CD4-positive, CD25-positive, alpha-beta regulatory T cell (primary cell): ENCODE data around the gene FCN2. TPM values are rescaled to one million over a fixed set of nuclear protein-coding genes. Genes with fewer than 3 reads are reported as not detected.
"Not testable (repeated sequence)": the region's sequence is repeated elsewhere in the genome, so short reads cannot be mapped to it uniquely, and the experiment has no call there.

ENCODE experiments used
- ATAC-seq, 2 donors: fragments of 150-1000 bp; cut with Tn5 transposase; one replicate each; pipeline ENCODE4 v1.10.0; 2021; ENCODE audit warnings: low read depth in 2 of 2, moderate number of reproducible peaks in 2 of 2, moderate library complexity in 1 of 2
- DNase-seq, 3 donors: peaks; one replicate each; pipeline versions ENCODE4 v3.0.0 to v3.0.0-alpha.2; 2012 to 2022; ENCODE audit warnings: mixed read lengths in 1 of 3
- H3K27ac ChIP-seq: one replicate; pipeline ENCODE4 v1.7.0; 2013; ENCODE audit warnings: mild to moderate bottlenecking, low read length; ENCODE audit not compliant: insufficient read depth, poor library complexity, severe bottlenecking
- H3K27me3 ChIP-seq: one replicate; pipeline ENCODE4 v1.7.0; 2013; ENCODE audit warnings: low read length; ENCODE audit not compliant: control insufficient read depth, insufficient read depth
- H3K36me3 ChIP-seq: one replicate; pipeline ENCODE4 v1.7.0; 2013; ENCODE audit warnings: mild to moderate bottlenecking, low read length, moderate library complexity; ENCODE audit not compliant: control insufficient read depth, insufficient read depth
- H3K4me1 ChIP-seq: 2 replicates; pipeline ENCODE4 v1.7.0; 2013; ENCODE audit warnings: mild to moderate bottlenecking, low read length; ENCODE audit not compliant: insufficient read depth, control insufficient read depth, poor library complexity, severe bottlenecking
- H3K4me3 ChIP-seq: one replicate; pipeline ENCODE4 v1.7.0; 2013; ENCODE audit warnings: low read depth, mild to moderate bottlenecking, low read length, moderate library complexity
- H3K9me3 ChIP-seq, 2 experiments: 1 replicate in 1 of 2; 2 replicates in 1 of 2; pipeline ENCODE4 v1.7.0; 2013; ENCODE audit warnings: low read length in 2 of 2, mild to moderate bottlenecking in 1 of 2, moderate library complexity in 1 of 2; ENCODE audit not compliant: control insufficient read depth in 2 of 2
- H3K27ac Mint-ChIP-seq, 3 donors: one replicate each; pipeline ENCODE4 v1.8.0; 2020 to 2022; ENCODE audit warnings: mild to moderate bottlenecking in 3 of 3, mixed read lengths in 3 of 3, moderate library complexity in 2 of 3
- H3K27me3 Mint-ChIP-seq: one replicate; pipeline ENCODE4 v1.8.0; 2022; ENCODE audit warnings: mild to moderate bottlenecking, mixed read lengths
- H3K36me3 Mint-ChIP-seq: one replicate; pipeline ENCODE4 v1.8.0; 2020; ENCODE audit warnings: mixed read lengths
- H3K4me1 Mint-ChIP-seq, 4 donors: one replicate each; pipeline ENCODE4 v1.8.0; 2020 to 2022; ENCODE audit warnings: mixed read lengths in 4 of 4, mild to moderate bottlenecking in 1 of 4
- H3K4me3 Mint-ChIP-seq, 4 donors: one replicate each; pipeline ENCODE4 v1.8.0; 2020 to 2022; ENCODE audit warnings: mild to moderate bottlenecking in 4 of 4, mixed read lengths in 4 of 4, moderate library complexity in 3 of 4
- H3K9me3 Mint-ChIP-seq, 7 donors: one replicate each; pipeline ENCODE4 v1.8.0; 2020 to 2022; ENCODE audit warnings: mixed read lengths in 7 of 7, mild to moderate bottlenecking in 3 of 7, moderate library complexity in 2 of 7
- polyA plus RNA-seq, 4 donors: library from polyadenylated mRNA; unstranded; fragments of 300-500 nt; fragmentation: Illumina TruSeq; gene quantifications; one replicate each; pipeline ENCODE4 v1.2.3, GENCODE V29; 2021
- total RNA-seq: library from RNA; stranded (reverse); gene quantifications from one replicate; pipeline ENCODE4 v1.2.3, GENCODE V29; 2022

FCN2 gene
- total and polyA plus RNA-seq, 5 donors from 2014 or later: not detected

GRCh38 chr9:134857451-134857850, 23.2 kb upstream of the FCN2 start:
- H3K4me3 Mint-ChIP-seq, H3K27me3 Mint-ChIP-seq, H3K27me3 ChIP-seq, H3K36me3 Mint-ChIP-seq, H3K36me3 ChIP-seq, H3K4me3 ChIP-seq, H3K9me3 Mint-ChIP-seq, DNase-seq, H3K4me1 ChIP-seq, ATAC-seq, H3K27ac Mint-ChIP-seq, H3K9me3 ChIP-seq, H3K27ac ChIP-seq, H3K4me1 Mint-ChIP-seq: not testable (repeated sequence)

- Histone ChIP-seq H3K27me3 (no peaks in the 10 kb centered on the region), H3K4me1 (no peaks in the 10 kb centered on the region), H3K27ac (no peak overlapping the region), H3K36me3 (no peaks in the 10 kb centered on the region), H3K9me3 (no peaks in the 10 kb centered on the region), H3K4me3 (no peak overlapping the region)
- Mint-ChIP-seq H3K9me3 (peaks cover 0 to 5% (median 2%) of the 10 kb centered on the region in 7 donors), H3K27me3 (no peaks in the 10 kb centered on the region), H3K27ac (no peak overlapping the region), H3K4me1 (peaks cover 0 to 3% (median 0%) of the 10 kb centered on the region in 4 donors), H3K36me3 (no peaks in the 10 kb centered on the region), H3K4me3 (no peak overlapping the region)
- DNase-seq (peak in 1 of 3 donors; percentile 37), ATAC-seq (no peak)
Measured at GRCh38 chr9:134858051-134858841, 22.4 kb upstream of the FCN2 start.

GRCh38 chr9:134860510-134860909, 20.1 kb upstream of the FCN2 start:
- Histone ChIP-seq H3K9me3 (no peaks in the 10 kb centered on the region), H3K27me3 (no peaks in the 10 kb centered on the region), H3K4me3 (no peak overlapping the region), H3K36me3 (no peaks in the 10 kb centered on the region), H3K4me1 (no peaks in the 10 kb centered on the region), H3K27ac (no peak overlapping the region)
- H3K36me3 Mint-ChIP-seq: no peaks in the 10 kb centered on the region
- H3K4me1 Mint-ChIP-seq: peaks cover 0 to 3% (median 0%) of the 10 kb centered on the region in 4 donors
- H3K27me3 Mint-ChIP-seq: no peaks in the 10 kb centered on the region
- ATAC-seq (no peak), DNase-seq (no peak)
- no peak overlapping the region for H3K4me3 Mint-ChIP-seq
- no peak overlapping the region for H3K27ac Mint-ChIP-seq
- H3K9me3 Mint-ChIP-seq: peaks cover 0 to 5% (median 2%) of the 10 kb centered on the region in 7 donors

GRCh38 chr9:134861595-134862334, 18.8 kb upstream of the FCN2 start:
- peaks cover 0 to 5% (median 2%) of the 10 kb centered on the region in 7 donors for H3K9me3 Mint-ChIP-seq
- H3K27me3 Mint-ChIP-seq: no peaks in the 10 kb centered on the region
- H3K9me3 ChIP-seq: no peaks in the 10 kb centered on the region
- no peaks in the 10 kb centered on the region for H3K4me1 ChIP-seq
- H3K4me1 Mint-ChIP-seq: peaks cover 0 to 3% (median 0%) of the 10 kb centered on the region in 4 donors
- no peaks in the 10 kb centered on the region for H3K27me3 ChIP-seq
- H3K27ac ChIP-seq: no peak overlapping the region
- H3K27ac Mint-ChIP-seq: no peak overlapping the region
- H3K4me3 Mint-ChIP-seq: no peak overlapping the region
- H3K4me3 ChIP-seq: no peak overlapping the region
- H3K36me3 Mint-ChIP-seq: no peaks in the 10 kb centered on the region
- ATAC-seq: no peak
- H3K36me3 ChIP-seq: no peaks in the 10 kb centered on the region
- no peak for DNase-seq

- ATAC-seq (no peak), DNase-seq (no peak)
- H3K9me3 Mint-ChIP-seq: peaks cover 0 to 2% (median 0%) of the 10 kb centered on the region in 7 donors
- H3K27me3 Mint-ChIP-seq: no peaks in the 10 kb centered on the region
- no peaks in the 10 kb centered on the region for H3K36me3 Mint-ChIP-seq
- Histone ChIP-seq H3K27ac (no peak overlapping the region), H3K27me3 (no peaks in the 10 kb centered on the region), H3K36me3 (no peaks in the 10 kb centered on the region), H3K9me3 (no peaks in the 10 kb centered on the region), H3K4me1 (no peaks in the 10 kb centered on the region), H3K4me3 (no peak overlapping the region)
- H3K4me1 Mint-ChIP-seq: no peaks in the 10 kb centered on the region
- no peak overlapping the region for H3K4me3 Mint-ChIP-seq
- H3K27ac Mint-ChIP-seq: no peak overlapping the region
Measured at GRCh38 chr9:134863306-134863902, 17.2 kb upstream of the FCN2 start.

- H3K4me1 Mint-ChIP-seq: no peaks in the 10 kb centered on the region
- H3K27ac Mint-ChIP-seq: no peak overlapping the region
Measured at GRCh38 chr9:134863941-134864820, 16.4 kb upstream of the FCN2 start.

GRCh38 chr9:134864821-134865190, 15.8 kb upstream of the FCN2 start:
- Histone ChIP-seq H3K36me3 (no peaks in the 10 kb centered on the region), H3K4me1 (no peaks in the 10 kb centered on the region), H3K9me3 (no peaks in the 10 kb centered on the region), H3K27ac (no peak overlapping the region), H3K4me3 (no peak overlapping the region), H3K27me3 (no peaks in the 10 kb centered on the region)
- Mint-ChIP-seq H3K4me3 (no peak overlapping the region), H3K9me3 (peaks cover 0 to 4% (median 0%) of the 10 kb centered on the region in 7 donors), H3K27ac (no peak overlapping the region), H3K36me3 (no peaks in the 10 kb centered on the region), H3K4me1 (no peaks in the 10 kb centered on the region), H3K27me3 (no peaks in the 10 kb centered on the region)
- no peak for DNase-seq
- ATAC-seq: no peak

More at GRCh38 chr9:134863941-134864820, 16.4 kb upstream of the FCN2 start:
- H3K4me3 ChIP-seq: no peak overlapping the region
- Mint-ChIP-seq H3K27me3 (no peaks in the 10 kb centered on the region), H3K36me3 (no peaks in the 10 kb centered on the region), H3K4me3 (no peak overlapping the region), H3K9me3 (peaks cover 0 to 4% (median 0%) of the 10 kb centered on the region in 7 donors)
- no peak for DNase-seq
- H3K27me3 ChIP-seq: no peaks in the 10 kb centered on the region
- no peaks in the 10 kb centered on the region for H3K36me3 ChIP-seq
- no peaks in the 10 kb centered on the region for H3K4me1 ChIP-seq
- no peaks in the 10 kb centered on the region for H3K9me3 ChIP-seq
- H3K27ac ChIP-seq: no peak overlapping the region
- ATAC-seq: no peak
